HG03442 (cell line): ENCODE data around the gene TAF6.
A peak's percentile ranks its signal among the peaks of the same experiment; 100 is the strongest.

Experiments used
- ATAC-seq: cut with Tn5 transposase; IDR thresholded peaks from one replicate; pipeline ENCODE4 v1.9.1; 2021; ENCODE audit warnings: mild to moderate bottlenecking, moderate library complexity; ENCODE audit not compliant: unreplicated experiment

TAF6 gene

GRCh38 chr7:100119072-100119969 lies at the start of gene TAF6, which contains the start of gene CNPY4:
TAF6 (minus strand) TSS chr7:100119358; CDS start chr7:100114209, 5,149 bp downstream.
CNPY4 (plus strand) TSS chr7:100119634; CDS start chr7:100119745, 111 bp downstream.
- ATAC-seq: peak; percentile 68

GRCh38 chr7:100167912-100168323 lies 48.8 kb upstream of the TAF6 start:
- ATAC-seq: no peak

- no peak for ATAC-seq
Observed at GRCh38 chr7:100166970-100167911, 48.1 kb upstream of the TAF6 start.

- no peak for ATAC-seq
Observed at GRCh38 chr7:100166317-100166940, 47.3 kb upstream of the TAF6 start.

- ATAC-seq: no peak
Observed at GRCh38 chr7:100163871-100164270, 44.7 kb upstream of the TAF6 start.

GRCh38 chr7:100163006-100163531 lies 43.9 kb upstream of the TAF6 start:
- no peak for ATAC-seq

GRCh38 chr7:100160067-100160466 lies 40.9 kb upstream of the TAF6 start:
- no peak for ATAC-seq

- ATAC-seq: no peak
Observed at GRCh38 chr7:100159099-100159623, 40.0 kb upstream of the TAF6 start.

GRCh38 chr7:100158229-100159098 lies 39.3 kb upstream of the TAF6 start, which contains the start of gene TRAPPC14:
TRAPPC14 (minus strand) TSS chr7:100158723; CDS start chr7:100158499, 224 bp downstream.
- peak; percentile 71 for ATAC-seq

- ATAC-seq: no peak
Observed at GRCh38 chr7:100157334-100158228, 38.4 kb upstream of the TAF6 start.

- no peak for ATAC-seq
Observed at GRCh38 chr7:100157069-100157333, 37.8 kb upstream of the TAF6 start.

GRCh38 chr7:100156331-100157068 lies 37.3 kb upstream of the TAF6 start:
- ATAC-seq: no peak

- ATAC-seq: no peak
Observed at GRCh38 chr7:100155553-100156317, 36.6 kb upstream of the TAF6 start.

GRCh38 chr7:100154651-100155491 lies 35.7 kb upstream of the TAF6 start:
- ATAC-seq: no peak

- ATAC-seq: no peak
Observed at GRCh38 chr7:100153708-100154535, 34.8 kb upstream of the TAF6 start.
